Central memory CD4-positive, alpha-beta T cell (primary cell): Measurements from ENCODE around the gene PTPRE.
A peak's percentile ranks its signal among the peaks of the same experiment; 100 is the strongest.

Experiments used
- DNase-seq: peaks from one replicate; pipeline ENCODE4 v3.0.0; 2022

The PTPRE gene

DNA sequence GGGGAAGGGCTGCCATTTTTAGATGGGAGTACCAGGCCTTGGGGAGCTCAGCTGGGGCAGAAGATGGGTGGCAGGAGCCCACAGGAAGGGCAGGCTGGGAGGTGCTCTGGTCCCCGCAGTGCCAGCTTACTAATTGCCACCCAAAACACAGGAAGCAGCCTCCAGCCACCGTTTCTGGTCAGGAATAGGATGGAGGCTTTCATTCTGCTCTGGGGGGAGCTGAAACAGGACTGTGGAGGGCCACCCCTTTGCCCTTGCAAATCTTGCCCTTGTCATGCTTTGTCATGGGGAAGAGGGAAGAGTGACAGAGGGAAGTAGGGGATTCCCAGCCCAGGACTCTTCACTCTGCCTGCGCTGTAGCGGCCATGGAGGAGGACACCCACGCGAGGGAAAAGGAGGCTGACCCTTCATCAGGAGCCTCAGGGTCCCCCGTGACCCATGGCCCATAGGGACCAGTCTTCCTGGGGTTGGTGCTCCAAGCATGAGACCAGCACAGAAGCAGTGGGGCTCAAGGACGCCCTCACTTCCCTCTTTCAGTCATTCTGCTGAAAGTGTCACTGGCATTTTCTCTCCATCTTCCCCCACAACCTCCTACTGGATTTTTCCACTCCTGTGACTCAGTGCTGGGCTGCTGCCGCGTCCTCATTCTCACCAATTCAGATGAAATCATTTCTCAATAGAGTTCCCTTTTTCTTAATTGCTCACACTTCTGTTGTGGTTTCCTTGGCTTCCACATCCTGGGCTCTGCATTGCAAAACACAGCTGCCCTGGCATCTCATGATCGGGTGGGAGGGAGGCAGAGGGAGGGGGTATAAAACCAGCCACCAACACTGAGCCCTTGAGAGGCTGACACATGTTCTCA lies 157.4 kb downstream of the PTPRE start:
- peak; percentile 77 for DNase-seq

DNA sequence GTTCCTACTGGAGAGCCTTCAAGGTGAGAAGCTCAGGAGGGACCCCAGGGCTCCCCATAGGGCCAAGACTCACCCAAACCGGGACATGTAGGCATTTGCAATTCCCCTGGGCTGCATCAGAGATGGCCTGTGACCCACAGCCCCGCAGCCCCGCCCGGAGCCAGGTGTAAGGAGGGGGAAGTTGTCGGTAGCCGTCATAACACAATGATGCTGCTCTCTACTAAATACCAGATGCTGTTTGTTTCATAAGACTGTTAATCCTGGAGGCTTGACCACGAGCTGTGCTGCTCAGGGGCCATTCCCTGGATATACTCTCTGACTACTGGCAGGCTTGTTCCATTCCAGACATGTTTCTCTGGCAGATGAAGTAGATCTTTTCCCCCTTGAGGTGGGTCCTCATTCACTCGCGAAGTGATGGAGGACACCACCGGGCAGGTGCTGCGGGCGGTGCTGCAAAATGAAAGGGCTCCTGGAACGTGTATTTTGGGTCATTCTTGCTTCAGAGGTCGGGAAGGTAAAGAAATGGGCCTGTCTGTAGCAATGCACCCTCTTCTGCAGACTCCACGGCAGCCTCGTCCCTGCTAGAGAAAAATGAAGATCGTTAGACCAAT lies 158.2 kb downstream of the PTPRE start:
- DNase-seq: no peak

DNA sequence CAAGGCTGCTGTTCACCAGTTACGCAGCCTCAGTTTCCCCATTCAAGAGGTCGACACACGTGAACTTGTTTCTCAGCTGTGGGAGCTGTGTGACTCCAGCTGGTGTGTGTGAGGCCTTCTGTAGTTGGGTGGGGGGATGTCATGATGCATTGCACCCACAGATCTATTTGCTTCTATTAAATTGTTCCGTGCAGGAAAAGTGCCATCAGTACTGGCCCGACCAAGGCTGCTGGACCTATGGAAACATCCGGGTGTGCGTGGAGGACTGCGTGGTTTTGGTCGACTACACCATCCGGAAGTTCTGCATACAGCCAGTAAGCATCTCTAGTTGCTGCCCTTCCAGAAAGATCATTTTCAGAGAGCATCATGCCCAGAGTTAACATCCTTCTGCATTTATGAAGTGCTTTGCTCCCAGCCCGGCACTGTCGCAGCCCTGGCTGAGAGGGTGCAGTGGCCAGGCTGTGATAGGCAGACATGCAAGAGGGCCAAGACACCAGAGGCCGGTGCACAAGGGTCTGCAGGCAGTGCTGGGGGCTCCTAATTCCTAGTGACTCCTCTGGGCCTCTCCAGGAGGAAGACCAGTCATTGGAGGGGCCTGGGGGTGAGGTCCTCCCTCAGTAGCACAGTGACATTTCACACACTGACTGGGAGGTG lies 159.1 kb downstream of the PTPRE start:
- DNase-seq: no peak

DNA sequence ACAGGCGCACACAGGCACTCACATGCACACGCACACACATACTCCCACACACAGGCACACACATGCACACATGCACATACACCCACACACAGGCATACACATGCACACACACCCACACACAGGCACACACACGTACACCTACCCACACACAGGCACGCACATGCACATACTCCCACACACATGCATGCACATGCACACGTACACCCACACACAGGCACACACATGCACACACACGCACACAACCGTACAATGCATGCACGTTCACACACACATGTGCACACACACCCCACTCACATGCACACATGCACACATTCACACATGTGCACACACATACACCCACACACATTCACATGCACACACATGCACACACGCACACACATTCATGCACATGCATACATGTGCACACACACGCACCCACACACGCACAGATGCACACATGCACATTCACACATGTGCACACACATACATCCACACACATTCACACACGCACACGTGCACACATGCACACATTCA lies 160.0 kb downstream of the PTPRE start:
- no peak for DNase-seq

DNA sequence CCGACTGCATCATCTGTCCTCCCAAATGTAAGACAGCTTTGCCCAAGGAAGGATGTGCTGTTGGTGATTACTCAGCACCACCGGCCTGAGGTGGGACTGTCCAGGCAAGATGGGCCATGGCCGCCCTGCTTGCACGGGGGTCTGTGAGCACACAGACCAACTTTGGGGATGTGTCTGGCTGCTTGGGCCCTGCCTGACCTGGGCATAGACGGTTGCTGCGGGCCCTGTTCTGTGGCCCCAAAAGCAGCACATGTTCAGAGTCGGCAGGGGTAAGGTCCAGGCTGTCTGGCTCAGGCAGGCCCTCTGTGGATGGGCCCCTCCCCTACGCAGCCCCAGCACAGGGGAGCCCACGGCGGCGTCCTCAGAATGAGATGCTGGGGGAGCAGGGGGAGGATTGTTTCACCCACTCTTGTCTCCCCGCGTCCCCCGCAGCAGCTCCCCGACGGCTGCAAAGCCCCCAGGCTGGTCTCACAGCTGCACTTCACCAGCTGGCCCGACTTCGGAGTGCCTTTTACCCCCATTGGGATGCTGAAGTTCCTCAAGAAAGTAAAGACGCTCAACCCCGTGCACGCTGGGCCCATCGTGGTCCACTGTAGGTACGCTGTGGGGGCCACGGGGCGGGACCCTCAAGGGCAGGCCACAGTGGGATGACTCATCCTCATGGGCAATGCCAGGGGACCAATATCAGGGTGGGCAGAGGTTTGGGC lies 160.9 kb downstream of the PTPRE start:
- DNase-seq: no peak

- DNase-seq: no peak
Observed at GRCh38 chr10:128068398-128069285, 161.7 kb downstream of the PTPRE start.

DNA sequence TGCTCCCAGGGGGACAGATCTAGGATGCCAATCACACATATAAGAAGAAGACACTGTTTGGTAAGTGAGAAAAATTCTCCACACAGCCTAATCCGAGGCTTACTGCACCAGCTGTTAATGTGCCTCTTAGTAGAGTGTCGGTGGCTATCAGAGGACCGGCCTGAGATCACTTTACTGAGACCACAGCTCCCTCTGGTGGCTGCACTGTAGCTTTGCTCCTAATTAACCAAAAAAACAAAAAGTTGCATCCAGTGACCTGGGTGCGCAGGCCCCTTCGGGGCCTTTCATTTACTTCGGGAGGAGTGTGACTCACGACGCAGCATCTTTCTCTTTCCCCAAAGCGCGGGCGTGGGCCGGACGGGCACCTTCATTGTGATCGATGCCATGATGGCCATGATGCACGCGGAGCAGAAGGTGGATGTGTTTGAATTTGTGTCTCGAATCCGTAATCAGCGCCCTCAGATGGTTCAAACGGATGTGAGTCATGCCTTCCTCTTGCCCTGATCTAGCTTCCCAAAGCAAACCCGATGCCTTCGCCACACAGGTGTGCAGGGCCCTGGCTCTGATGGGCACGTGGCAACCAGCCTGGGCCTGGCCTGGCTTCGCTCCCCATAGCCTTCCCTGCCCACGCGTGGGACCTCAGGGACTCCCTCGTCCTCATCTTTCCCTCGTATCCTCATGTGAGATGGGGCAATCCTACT lies 162.6 kb downstream of the PTPRE start:
- DNase-seq: peak; percentile 72

DNA sequence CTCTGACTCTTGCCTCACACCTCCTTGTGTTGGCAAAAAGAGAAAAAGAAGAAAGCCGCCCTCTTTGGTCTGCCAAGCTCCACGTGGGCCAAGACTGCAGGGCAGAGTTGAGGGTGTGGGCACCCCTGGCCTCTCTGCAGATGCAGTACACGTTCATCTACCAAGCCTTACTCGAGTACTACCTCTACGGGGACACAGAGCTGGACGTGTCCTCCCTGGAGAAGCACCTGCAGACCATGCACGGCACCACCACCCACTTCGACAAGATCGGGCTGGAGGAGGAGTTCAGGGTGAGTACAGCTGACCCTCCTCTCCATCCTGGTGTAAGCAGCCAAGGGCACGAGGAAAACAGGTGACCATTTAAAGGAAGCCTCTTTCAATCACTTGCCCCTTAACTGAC lies 163.3 kb downstream of the PTPRE start:
- no peak for DNase-seq

- DNase-seq: no peak
Observed at GRCh38 chr10:128070721-128071416, 164.0 kb downstream of the PTPRE start.

GRCh38 chr10:128071417-128071782 lies 164.5 kb downstream of the PTPRE start:
- no peak for DNase-seq

- no peak for DNase-seq
Observed at GRCh38 chr10:128072046-128072445, 165.1 kb downstream of the PTPRE start.

DNA sequence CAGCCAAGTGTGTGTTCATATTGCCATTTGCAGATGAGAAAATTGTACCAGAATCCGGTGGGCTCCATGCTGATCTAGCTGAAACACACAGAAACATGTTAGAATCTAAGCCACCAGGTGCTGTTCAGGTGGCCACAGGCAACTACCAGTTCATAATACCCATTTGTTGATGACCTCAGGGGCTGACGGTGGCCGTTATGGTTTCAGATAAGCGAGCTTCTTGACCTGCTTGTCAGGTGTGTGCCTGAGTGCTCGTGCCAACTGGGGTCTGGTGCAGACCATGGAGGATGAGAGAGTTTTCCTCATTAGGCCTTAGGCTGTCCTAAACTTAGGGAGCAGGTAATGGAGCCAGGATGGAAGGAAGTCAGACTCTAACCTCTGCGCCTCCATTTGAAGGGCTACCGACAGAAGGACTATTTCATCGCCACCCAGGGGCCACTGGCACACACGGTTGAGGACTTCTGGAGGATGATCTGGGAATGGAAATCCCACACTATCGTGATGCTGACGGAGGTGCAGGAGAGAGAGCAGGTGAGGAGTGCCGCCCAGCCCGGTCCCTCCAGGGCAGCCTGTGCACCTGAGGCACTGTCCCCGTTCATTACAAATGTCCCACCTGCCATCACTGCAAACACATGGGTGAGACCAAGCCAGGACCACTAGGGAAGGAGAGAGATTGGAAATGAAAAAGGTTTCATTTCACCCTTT lies 166.2 kb downstream of the PTPRE start:
- DNase-seq: no peak

DNA sequence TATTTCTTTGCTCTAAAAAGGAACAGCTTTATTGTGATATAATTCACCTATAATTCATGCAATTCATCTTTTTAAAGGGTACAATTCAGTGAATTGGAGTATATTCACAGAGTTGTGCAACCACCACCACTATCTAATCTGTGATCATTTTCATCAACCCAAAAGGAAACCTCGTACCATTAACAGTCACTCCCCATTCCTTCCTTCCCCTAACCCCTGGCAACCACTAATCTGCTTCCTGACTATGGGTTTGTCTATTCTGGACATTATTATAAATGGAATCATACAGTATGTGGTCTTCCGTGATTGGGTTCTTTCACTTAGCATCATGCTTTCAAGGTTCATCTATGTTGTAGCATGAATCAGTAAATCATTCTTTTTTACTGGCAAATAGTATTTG lies 167.0 kb downstream of the PTPRE start:
- no peak for DNase-seq

- DNase-seq: no peak
Observed at GRCh38 chr10:128074589-128074988, 167.7 kb downstream of the PTPRE start.

DNA sequence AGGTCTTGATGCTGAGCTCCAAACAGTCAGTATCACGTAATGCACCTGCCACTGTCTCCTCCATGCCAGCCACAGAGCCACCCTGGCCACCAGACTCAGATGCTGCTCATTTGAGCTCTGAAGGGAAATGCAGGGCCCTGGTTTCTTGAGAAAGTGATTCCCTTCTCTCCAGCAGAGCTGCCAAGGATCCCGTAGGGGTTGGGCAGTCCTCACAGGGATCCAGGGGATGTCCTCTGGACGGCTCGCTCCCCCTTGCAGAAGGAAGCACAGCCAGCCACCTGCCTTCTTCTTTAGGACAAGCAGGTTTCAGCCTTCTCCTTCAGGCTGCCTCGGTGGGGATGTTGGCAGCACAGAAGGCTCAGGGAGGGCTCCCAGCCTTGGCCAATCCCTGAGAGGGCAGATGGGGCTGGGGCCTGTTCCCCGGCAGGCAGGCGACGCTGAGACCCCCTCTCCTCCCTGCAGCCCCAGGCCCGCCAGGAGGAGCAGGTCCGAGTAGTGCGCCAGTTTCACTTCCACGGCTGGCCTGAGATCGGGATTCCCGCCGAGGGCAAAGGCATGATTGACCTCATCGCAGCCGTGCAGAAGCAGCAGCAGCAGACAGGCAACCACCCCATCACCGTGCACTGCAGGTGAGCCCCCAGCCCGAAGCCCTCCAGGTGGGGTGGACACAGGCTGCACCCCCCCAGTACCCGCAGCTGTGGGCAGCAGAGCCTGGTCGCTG lies 170.4 kb downstream of the PTPRE start:
- DNase-seq: no peak

DNA sequence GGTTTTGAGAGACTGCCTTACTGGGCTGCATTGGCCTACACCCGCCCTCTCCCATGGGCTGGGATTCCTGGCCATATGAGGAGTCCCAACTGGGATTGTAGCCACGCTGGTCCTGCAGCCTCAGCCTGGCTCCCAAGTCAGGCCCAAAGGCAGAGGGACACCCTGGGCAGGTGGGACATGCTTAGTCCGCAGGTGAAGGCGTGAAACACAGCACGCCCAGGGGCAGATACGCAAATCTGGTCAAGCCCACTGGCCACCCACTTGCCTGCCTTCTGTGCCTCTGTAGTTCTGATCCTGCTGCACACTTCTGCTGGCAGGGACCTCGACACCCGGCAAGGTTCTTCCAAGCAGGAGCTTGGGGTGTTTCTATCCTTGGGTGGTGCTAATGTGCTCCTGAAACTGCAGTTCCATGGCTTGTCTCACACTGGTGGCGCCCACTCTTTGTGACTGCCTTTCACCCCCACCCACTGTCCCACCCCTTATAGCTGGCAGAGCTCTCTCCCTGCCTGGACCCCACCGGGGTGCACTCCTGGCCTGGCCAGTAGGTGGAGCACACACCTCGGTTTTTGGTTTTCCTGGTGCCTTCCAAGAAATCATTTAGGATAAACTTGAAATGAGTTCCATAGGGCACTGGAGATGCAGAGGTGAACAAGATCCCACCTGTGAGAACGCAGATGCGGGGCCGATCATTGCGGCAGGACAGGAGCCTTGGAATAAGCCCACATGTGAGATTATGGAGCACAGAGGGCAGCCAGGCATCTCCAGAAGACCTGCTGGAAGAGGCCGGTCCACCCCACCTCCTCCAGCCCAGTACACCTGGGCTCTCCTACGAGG lies 171.4 kb downstream of the PTPRE start:
- DNase-seq: peak; percentile 25

DNA sequence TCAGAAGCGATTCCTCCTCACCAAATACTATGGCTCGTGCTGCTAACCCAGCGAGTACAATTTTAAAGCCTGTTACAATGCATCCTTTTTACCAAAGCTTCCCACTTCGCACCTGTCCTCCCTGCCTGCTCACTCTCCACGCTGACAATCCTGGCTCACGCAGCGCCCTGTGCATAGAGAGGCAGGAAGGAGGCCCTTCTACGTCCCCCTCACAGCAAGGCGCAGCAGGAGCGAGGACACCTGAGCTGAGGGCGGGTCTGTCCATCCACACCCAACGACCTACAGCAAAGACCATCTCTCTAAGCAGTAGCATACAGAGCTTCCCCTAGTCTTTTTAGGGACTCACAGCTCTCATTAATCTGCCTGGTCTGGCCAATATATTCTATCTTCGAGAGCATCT lies 173.3 kb downstream of the PTPRE start:
- DNase-seq: no peak

DNA sequence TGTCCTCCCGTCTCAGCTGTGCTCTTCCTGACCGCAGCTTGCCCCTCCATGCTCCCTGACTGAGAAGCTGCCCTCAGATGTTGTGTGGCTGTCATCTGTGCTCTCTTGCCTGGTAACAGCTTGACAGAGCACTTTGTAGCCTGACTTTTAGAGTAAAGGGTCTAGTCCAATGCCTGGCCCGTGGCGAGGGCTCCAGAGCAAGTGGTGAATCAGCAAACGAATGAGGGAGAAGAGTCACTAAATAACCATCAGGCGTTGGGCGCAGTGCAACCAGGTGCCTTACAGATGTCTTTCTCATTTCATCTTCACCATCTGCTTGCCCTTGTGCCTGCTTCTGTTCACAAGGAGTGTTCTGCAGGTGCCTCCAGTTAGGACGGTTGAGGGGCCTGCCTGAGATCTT lies 173.7 kb downstream of the PTPRE start:
- DNase-seq: no peak
